OCI-LY1 (cell line): ENCODE data around the gene CCDC60.

ENCODE experiments used
- EZH2 ChIP-seq: fragments of 200-600 bp; sonication (generic), shearing (Covaris generic); IDR thresholded peaks from 2 replicates; pipeline ENCODE4 v1.8.0; 2017; ENCODE audit warnings: borderline replicate concordance, mixed run types, mild to moderate bottlenecking, antibody characterized with exemption, low read length, moderate library complexity, mixed read lengths
- TF ChIP-seq, protein P1 (sequence below): fragments of 200-600 bp; sonication (generic), shearing (Covaris generic); IDR thresholded peaks from 2 replicates; pipeline ENCODE4 v1.5.1; 2017; ENCODE audit warnings: mild to moderate bottlenecking, antibody characterized with exemption, low read length, moderate library complexity, mixed read lengths

DNA sequence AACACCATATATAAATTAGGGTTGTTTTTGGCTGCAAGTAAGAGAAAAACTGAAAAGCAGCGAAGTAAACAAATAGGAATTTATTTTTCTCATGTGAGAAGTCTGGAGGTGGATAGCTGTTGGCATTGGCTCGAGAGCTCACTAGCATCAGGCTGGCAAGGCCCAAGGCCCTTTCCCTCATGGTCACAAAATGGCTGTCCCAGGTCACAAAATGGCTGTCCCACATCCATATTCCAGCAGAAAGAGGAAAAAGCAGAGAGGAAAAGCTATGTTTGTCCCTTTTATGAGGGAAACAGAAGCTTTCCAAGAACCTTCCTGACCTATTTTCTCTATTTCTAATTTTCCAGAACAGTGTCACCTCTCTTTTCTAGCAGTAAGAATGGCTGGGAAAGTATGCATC is 7.5 kb downstream of the CCDC60 start:
- no peak for TF ChIP-seq EZH2
- TF ChIP-seq, protein P1, sequence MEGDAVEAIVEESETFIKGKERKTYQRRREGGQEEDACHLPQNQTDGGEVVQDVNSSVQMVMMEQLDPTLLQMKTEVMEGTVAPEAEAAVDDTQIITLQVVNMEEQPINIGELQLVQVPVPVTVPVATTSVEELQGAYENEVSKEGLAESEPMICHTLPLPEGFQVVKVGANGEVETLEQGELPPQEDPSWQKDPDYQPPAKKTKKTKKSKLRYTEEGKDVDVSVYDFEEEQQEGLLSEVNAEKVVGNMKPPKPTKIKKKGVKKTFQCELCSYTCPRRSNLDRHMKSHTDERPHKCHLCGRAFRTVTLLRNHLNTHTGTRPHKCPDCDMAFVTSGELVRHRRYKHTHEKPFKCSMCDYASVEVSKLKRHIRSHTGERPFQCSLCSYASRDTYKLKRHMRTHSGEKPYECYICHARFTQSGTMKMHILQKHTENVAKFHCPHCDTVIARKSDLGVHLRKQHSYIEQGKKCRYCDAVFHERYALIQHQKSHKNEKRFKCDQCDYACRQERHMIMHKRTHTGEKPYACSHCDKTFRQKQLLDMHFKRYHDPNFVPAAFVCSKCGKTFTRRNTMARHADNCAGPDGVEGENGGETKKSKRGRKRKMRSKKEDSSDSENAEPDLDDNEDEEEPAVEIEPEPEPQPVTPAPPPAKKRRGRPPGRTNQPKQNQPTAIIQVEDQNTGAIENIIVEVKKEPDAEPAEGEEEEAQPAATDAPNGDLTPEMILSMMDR, result no peak
